Activated T-cell treated with anti-CD3 and anti-CD28 coated beads, Interleukin-2, amount 50 U/mL, for 4 hours (primary cell): ENCODE measurements around the gene PLEKHA6. TPM values are rescaled to one million over a fixed set of nuclear protein-coding genes. Genes with fewer than 3 reads are reported as not detected.

Experiments
- ATAC-seq, 2 donors: fragments of 200-7000 bp; cut with Tn5 transposase; one replicate each; pipeline ENCODE4 v1.10.0; 2021
- DNase-seq: peaks from one replicate; pipeline ENCODE4 v3.0.0-alpha.2; 2020
- H3K27me3 Mint-ChIP-seq: one replicate; pipeline ENCODE4 v1.8.0; 2021; ENCODE audit warnings: low read depth, mixed read lengths
- H3K36me3 Mint-ChIP-seq: one replicate; pipeline ENCODE4 v1.8.0; 2022; ENCODE audit warnings: mixed read lengths; ENCODE audit not compliant: insufficient read depth
- H3K4me1 Mint-ChIP-seq: one replicate; pipeline ENCODE4 v1.8.0; 2021; ENCODE audit warnings: low read depth, mixed read lengths
- H3K4me3 Mint-ChIP-seq: one replicate; pipeline ENCODE4 v1.8.0; 2021; ENCODE audit warnings: mild to moderate bottlenecking, moderate library complexity, mixed read lengths
- H3K9me3 Mint-ChIP-seq: one replicate; pipeline ENCODE4 v1.8.0; 2021; ENCODE audit warnings: mixed read lengths
- total RNA-seq, 3 donors: library from RNA; stranded (reverse); gene quantifications; one replicate each; pipeline ENCODE4 v1.2.1, GENCODE V29; 2021

The PLEKHA6 gene
- total RNA-seq, 3 donors from 2014 or later: 0.19 to 0.61 (median 0.29) TPM

DNA sequence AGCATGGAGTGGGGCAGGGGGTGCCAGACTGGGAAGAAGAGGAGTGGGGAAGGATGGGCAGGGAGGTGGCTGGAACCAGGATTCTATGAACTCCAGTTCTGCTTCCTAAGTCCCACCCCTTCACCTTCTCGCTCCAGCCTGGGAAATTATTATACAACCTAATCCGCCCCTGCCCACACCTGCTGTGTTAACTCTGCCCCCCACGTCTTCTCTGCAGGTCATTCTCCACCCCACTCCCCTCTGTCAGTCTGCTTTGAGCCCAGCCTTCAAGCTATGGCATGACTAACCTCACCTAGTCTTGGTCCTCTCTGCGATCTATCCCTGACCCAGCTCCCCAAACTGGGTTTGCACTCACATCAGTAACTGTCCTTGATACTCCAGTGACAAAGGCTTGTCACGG is 99.9 kb downstream of the PLEKHA6 start:
- Mint-ChIP-seq H3K36me3 (no peaks in the 10 kb centered on the region), H3K9me3 (no peaks in the 10 kb centered on the region), H3K4me3 (no peak overlapping the region), H3K4me1 (no peaks in the 10 kb centered on the region), H3K27me3 (no peaks in the 10 kb centered on the region)
- no peak for DNase-seq
- ATAC-seq: no peak

- ATAC-seq (no peak), DNase-seq (no peak)
- Mint-ChIP-seq H3K36me3 (no peaks in the 10 kb centered on the region), H3K4me3 (no peak overlapping the region), H3K27me3 (no peaks in the 10 kb centered on the region), H3K9me3 (no peaks in the 10 kb centered on the region), H3K4me1 (no peaks in the 10 kb centered on the region)
Observed at GRCh38 chr1:204259196-204259595, 100.5 kb downstream of the PLEKHA6 start.

DNA sequence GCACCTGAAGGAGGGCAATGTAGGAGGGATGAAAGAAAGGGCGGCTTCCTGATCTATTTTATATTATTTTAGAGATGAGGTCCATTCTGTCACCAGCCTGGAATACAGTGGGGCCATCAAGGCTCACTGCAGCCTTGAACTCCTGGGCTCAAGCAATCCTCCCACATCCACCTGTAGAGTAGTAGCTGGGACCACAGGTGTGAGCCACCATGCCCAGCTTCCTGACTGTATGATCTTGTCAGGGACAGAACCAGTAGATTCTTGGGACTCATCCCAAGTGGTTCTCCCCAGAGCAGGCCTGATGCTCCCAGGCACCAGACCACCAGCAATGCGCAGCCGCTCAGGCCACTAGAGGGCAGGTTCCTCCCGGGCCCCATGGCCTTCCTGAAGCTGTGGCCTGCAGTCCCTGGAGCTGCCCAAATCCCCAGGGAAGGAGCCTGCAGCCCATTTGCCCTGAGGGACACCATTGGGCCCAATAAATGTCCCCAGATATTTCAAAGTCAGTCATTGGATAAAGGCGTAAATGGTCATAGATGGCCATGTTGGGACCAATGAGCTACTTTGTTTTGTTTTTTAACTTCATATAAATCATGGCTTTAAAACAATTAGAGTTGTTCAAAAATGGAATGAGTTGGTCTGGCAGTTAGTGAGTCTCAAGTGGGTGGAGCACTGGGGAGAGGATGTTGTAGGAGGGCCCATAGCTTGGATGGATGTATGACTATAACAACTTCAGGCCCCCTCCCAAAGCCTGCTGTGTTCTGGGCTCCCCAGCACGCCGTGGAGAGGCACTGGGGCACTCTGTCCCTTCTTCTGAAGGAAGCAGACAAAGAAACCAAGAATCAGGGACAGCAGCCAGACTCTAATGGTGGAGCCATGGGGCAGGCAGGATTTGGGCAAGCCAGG is 101.3 kb downstream of the PLEKHA6 start:
- no peak for DNase-seq
- H3K27me3 Mint-ChIP-seq: no peaks in the 10 kb centered on the region
- H3K4me3 Mint-ChIP-seq: no peak overlapping the region
- no peaks in the 10 kb centered on the region for H3K4me1 Mint-ChIP-seq
- no peaks in the 10 kb centered on the region for H3K9me3 Mint-ChIP-seq
- peak in 1 of 2 donors; percentile 39 for ATAC-seq
- no peaks in the 10 kb centered on the region for H3K36me3 Mint-ChIP-seq

GRCh38 chr1:204257446-204257845 is 102.3 kb downstream of the PLEKHA6 start:
- DNase-seq (no peak), ATAC-seq (no peak)
- no peaks in the 10 kb centered on the region for H3K4me1 Mint-ChIP-seq
- no peaks in the 10 kb centered on the region for H3K9me3 Mint-ChIP-seq
- no peaks in the 10 kb centered on the region for H3K36me3 Mint-ChIP-seq
- H3K27me3 Mint-ChIP-seq: no peaks in the 10 kb centered on the region
- H3K4me3 Mint-ChIP-seq: no peak overlapping the region

DNA sequence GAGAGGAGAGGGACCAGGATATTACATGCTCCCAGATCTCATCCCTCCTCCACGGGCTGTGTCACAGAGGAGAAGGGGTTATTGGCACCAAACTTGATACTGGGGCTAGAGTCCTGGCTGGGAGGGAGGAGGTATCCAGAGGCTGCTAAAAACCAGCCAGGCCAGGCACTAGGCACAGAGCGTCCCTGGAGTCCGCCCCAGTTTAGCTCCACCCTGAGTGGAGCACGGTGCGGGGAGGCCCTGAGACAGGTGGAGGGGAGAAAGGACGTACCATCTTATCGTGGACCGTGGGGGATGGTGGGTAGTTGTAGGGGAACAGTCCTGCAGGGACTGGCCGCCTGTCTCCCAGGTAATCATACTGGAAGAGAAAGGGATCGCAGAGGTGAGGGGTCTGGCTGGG is 103.2 kb downstream of the PLEKHA6 start:
- Mint-ChIP-seq H3K9me3 (no peaks in the 10 kb centered on the region), H3K27me3 (no peaks in the 10 kb centered on the region), H3K36me3 (no peaks in the 10 kb centered on the region), H3K4me1 (no peaks in the 10 kb centered on the region), H3K4me3 (no peak overlapping the region)
- no peak for DNase-seq
- no peak for ATAC-seq

GRCh38 chr1:204255966-204256365 is 103.8 kb downstream of the PLEKHA6 start:
- Mint-ChIP-seq H3K27me3 (no peaks in the 10 kb centered on the region), H3K4me3 (no peak overlapping the region), H3K4me1 (no peaks in the 10 kb centered on the region), H3K9me3 (no peaks in the 10 kb centered on the region), H3K36me3 (no peaks in the 10 kb centered on the region)
- ATAC-seq: no peak
- no peak for DNase-seq

DNA sequence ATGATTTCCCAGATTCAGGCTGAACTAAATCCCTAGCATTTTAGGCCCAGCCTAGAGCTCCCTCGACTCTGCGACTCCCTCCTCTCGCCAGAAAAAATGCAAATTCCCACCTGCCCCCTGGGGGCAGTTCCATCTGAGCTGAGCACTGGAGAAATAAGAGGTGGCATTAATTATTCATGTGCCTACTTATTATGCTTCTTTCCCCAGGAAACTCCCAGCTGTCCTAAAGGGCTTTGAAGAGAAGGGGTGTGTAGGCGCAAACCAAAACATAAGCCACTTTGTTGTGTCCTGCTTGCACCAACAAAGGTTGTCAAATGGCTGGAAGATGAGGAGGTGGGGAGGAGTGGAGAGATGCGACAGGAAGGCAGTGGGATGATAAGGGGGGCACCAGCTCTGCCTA is 104.5 kb downstream of the PLEKHA6 start:
- Mint-ChIP-seq H3K4me3 (no peak overlapping the region), H3K36me3 (no peaks in the 10 kb centered on the region), H3K27me3 (no peaks in the 10 kb centered on the region), H3K4me1 (no peaks in the 10 kb centered on the region), H3K9me3 (no peaks in the 10 kb centered on the region)
- no peak for DNase-seq
- ATAC-seq: no peak

GRCh38 chr1:204254031-204254661 is 105.6 kb downstream of the PLEKHA6 start:
- no peaks in the 10 kb centered on the region for H3K4me1 Mint-ChIP-seq
- no peak for ATAC-seq
- DNase-seq: no peak
- no peak overlapping the region for H3K4me3 Mint-ChIP-seq
- H3K9me3 Mint-ChIP-seq: no peaks in the 10 kb centered on the region
- H3K36me3 Mint-ChIP-seq: no peaks in the 10 kb centered on the region
- H3K27me3 Mint-ChIP-seq: no peaks in the 10 kb centered on the region

- Mint-ChIP-seq H3K4me3 (no peak overlapping the region), H3K9me3 (no peaks in the 10 kb centered on the region), H3K36me3 (no peaks in the 10 kb centered on the region), H3K27me3 (no peaks in the 10 kb centered on the region), H3K4me1 (no peaks in the 10 kb centered on the region)
- DNase-seq (no peak), ATAC-seq (no peak)
Observed at GRCh38 chr1:204251926-204252689, 107.6 kb downstream of the PLEKHA6 start.

- H3K27me3 Mint-ChIP-seq: no peaks in the 10 kb centered on the region
Observed at GRCh38 chr1:204251286-204251685, 108.4 kb downstream of the PLEKHA6 start.

DNA sequence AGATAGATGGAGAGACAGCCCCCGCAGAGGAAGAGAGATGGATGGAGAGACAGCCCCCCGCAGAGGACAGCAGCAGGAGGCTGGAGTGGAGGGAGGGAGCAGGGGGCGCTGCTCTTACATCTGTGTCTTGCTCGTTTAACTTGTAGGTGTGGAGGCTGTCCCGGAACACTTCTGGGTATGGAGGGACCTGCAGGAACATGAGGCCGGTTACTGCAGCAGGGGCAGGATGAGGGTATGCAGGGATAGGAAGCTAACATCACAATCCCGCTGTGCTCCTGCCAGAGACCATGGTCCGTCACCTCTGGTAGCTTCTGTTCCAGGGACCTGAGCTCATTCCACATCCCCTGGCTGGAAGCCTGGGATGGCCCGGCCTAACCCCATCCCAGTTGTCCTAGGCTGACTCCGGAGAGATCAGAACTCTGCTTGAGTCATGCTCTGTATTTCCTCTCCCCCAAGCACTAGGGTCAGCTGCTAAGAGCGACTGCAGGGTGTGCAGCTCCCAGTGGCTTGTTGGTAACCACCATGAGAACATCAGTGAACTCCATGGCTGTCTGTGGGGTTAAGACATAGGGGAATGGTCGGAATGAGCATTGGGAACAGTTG is 109.2 kb downstream of the PLEKHA6 start:
- DNase-seq (no peak), ATAC-seq (no peak)
- no peaks in the 10 kb centered on the region for H3K27me3 Mint-ChIP-seq
- no peaks in the 10 kb centered on the region for H3K4me1 Mint-ChIP-seq
- no peaks in the 10 kb centered on the region for H3K9me3 Mint-ChIP-seq
- no peaks in the 10 kb centered on the region for H3K36me3 Mint-ChIP-seq
- H3K4me3 Mint-ChIP-seq: no peak overlapping the region

More at GRCh38 chr1:204251286-204251685, 108.4 kb downstream of the PLEKHA6 start:
- H3K36me3 Mint-ChIP-seq: no peaks in the 10 kb centered on the region
- H3K9me3 Mint-ChIP-seq: no peaks in the 10 kb centered on the region
- DNase-seq (no peak), ATAC-seq (no peak)
- no peaks in the 10 kb centered on the region for H3K4me1 Mint-ChIP-seq
- no peak overlapping the region for H3K4me3 Mint-ChIP-seq

GRCh38 chr1:204249736-204250427 is 109.8 kb downstream of the PLEKHA6 start:
- peaks cover 2% of the 10 kb centered on the region for H3K27me3 Mint-ChIP-seq
- H3K4me3 Mint-ChIP-seq: no peak overlapping the region
- H3K9me3 Mint-ChIP-seq: no peaks in the 10 kb centered on the region
- ATAC-seq: no peak
- no peaks in the 10 kb centered on the region for H3K4me1 Mint-ChIP-seq
- no peak for DNase-seq
- H3K36me3 Mint-ChIP-seq: no peaks in the 10 kb centered on the region

DNA sequence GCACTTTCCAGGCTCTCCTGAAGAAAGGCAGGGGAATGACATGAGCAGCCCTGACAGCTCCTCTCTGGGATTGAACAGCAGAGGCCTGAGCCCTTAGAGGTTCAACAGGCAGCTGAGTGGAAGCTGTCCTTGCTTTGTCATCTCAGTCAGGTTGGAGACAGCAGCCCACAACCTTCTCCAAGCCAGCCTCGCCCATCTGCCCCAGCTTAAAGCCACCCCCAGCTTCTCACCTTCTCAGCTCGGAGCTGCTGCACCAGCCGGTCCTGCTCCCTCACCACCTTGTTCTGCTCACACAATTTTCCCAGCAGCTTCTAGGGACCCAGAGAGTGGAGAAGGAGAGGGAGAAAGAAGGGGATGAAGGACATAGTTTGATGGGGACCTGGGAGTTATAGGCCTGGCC is 110.8 kb downstream of the PLEKHA6 start:
- Mint-ChIP-seq H3K27me3 (peaks cover 2% of the 10 kb centered on the region), H3K4me3 (no peak overlapping the region), H3K9me3 (no peaks in the 10 kb centered on the region), H3K4me1 (no peaks in the 10 kb centered on the region), H3K36me3 (no peaks in the 10 kb centered on the region)
- ATAC-seq (no peak), DNase-seq (no peak)

- H3K9me3 Mint-ChIP-seq: no peaks in the 10 kb centered on the region
- ATAC-seq (no peak), DNase-seq (no peak)
- H3K27me3 Mint-ChIP-seq: peaks cover 4% of the 10 kb centered on the region
- no peaks in the 10 kb centered on the region for H3K4me1 Mint-ChIP-seq
- H3K36me3 Mint-ChIP-seq: no peaks in the 10 kb centered on the region
- H3K4me3 Mint-ChIP-seq: no peak overlapping the region
Observed at GRCh38 chr1:204246876-204247275, 112.9 kb downstream of the PLEKHA6 start.
